ENCODE results near the gene C20orf144. TPM values are rescaled to one million over a fixed set of nuclear protein-coding genes. Genes with fewer than 3 reads are reported as not detected.

C20orf144 gene
- total RNA-seq, 2 experiments from 2014 or later: 0.42 to 0.44 TPM

DNA sequence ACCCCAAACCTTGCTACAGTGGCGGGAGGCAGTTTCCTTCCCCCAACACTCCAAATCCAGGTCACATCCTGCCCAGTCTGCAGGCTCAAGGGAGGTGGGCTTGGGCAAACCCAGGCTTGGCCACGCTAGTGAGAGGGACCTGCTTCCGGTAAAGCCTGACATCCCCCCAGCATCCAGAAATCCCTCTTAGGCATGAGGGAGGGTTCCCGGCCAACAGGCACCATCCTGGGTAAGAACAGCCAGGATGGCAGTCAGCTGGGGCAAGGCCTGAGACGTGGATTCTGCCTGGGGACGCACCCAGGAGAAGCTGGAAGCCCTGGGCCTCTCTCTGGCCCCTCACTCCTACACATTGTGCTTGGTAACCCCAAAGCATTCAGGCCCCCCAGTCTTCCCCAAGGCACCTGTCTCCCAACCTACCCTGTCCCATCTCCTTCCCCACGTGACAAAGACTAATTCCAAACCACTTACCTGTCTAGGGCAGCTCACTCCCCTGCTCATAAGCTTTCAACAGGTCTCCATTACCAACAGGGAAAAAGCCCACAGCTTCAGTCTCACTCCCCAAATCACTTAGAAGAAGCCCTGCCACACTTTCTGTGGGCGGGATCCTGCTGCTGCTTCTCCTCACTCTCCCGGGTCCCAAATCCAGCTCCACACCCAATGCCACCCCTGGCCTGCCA, 2.1 kb downstream of the C20orf144 start:
- H4K20me1 ChIP-seq (ENCODE audit: insufficient read depth, low read length): 0 out of 2 replicates have a peak, but pooled peaks cover 5% of the 10 kb centered on the region
- peaks cover 5% of the 10 kb centered on the region; the same call in 1 of the 2 replicates for H3K79me2 ChIP-seq (ENCODE audit: insufficient read depth, low read depth, low read length)
- H3K4me1 ChIP-seq (ENCODE audit: insufficient read depth, low read length, poor library complexity, severe bottlenecking): peaks cover 50% of the 10 kb centered on the region
- no peak for DNase-seq (ENCODE audit: low spot score)
- intact Hi-C loops (cut with micrococcal nuclease; ENCODE audit: unreplicated experiment): no loop called here
- H3K9me3 ChIP-seq (ENCODE audit: low read length): no peaks in the 10 kb centered on the region
- peak overlapping the region; percentile 72 for H3K4me3 ChIP-seq (ENCODE audit: low read depth, low read length, poor library complexity, severe bottlenecking)
- peaks cover 16% of the 10 kb centered on the region; the same call in 1 of the 2 replicates for H3K36me3 ChIP-seq (ENCODE audit: insufficient read depth, low read length)
- ChIA-PET POLR2A (interaction anchor here (0.5 to 2.1 kb wide), 9 partner anchors 13 to 926 kb away, joined by 3 to 6 read pairs (median 3); partner anchors contain the start of gene E2F1), CTCF (ENCODE audit: unreplicated experiment) (interaction anchor here (0.7 kb wide), 1 partner anchor 11 kb away, joined by 3 read pairs; no protein-coding TSS in a partner anchor)
- TF ChIP-seq, protein P1, sequence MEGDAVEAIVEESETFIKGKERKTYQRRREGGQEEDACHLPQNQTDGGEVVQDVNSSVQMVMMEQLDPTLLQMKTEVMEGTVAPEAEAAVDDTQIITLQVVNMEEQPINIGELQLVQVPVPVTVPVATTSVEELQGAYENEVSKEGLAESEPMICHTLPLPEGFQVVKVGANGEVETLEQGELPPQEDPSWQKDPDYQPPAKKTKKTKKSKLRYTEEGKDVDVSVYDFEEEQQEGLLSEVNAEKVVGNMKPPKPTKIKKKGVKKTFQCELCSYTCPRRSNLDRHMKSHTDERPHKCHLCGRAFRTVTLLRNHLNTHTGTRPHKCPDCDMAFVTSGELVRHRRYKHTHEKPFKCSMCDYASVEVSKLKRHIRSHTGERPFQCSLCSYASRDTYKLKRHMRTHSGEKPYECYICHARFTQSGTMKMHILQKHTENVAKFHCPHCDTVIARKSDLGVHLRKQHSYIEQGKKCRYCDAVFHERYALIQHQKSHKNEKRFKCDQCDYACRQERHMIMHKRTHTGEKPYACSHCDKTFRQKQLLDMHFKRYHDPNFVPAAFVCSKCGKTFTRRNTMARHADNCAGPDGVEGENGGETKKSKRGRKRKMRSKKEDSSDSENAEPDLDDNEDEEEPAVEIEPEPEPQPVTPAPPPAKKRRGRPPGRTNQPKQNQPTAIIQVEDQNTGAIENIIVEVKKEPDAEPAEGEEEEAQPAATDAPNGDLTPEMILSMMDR (conservative IDR thresholded peaks at IDR 0.05; ENCODE audit: low read length): no peak
- TF ChIP-seq EZH2phosphoT487 (IDR thresholded peaks at IDR 0.05; ENCODE audit: borderline replicate concordance, low read depth, low read length): no peak
- BruUV-seq (replicated peaks): no TSS peak
- peak overlapping the region; percentile 85 for H3K4me2 ChIP-seq (ENCODE audit: low read length)
- peak overlapping the region; percentile 65 for H2AFZ ChIP-seq (ENCODE audit: low read length)
- H3K27ac ChIP-seq (ENCODE audit: low read depth, low read length, poor library complexity, severe bottlenecking): peak overlapping the region; percentile 66
- H3K9me2 ChIP-seq (ENCODE audit: insufficient read depth, low read length): no peaks in the 10 kb centered on the region

DNA sequence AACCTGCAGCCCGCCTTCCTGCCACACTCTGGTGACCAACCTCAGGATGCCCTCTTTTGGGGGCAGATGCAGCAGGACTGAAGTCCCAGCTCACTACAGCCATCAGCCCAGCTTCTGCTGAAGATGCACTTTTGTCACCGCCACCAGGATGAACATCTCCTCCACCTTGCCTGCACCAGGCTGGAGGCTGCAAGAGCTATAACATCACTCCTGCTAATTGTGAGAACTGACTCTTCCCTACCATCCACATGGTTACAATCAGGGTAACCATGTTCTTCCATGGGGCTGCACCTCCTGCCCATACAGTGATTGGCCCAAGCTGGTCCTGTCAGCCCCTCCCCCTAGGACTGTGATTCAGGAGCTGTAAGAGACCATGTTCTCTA, 2.6 kb downstream of the C20orf144 start:
- TF ChIP-seq EZH2phosphoT487 (IDR thresholded peaks at IDR 0.05; ENCODE audit: borderline replicate concordance, low read depth, low read length): no peak
- TF ChIP-seq, protein P1 (conservative IDR thresholded peaks at IDR 0.05; ENCODE audit: low read length): no peak
- Histone ChIP-seq H3K9me2 (ENCODE audit: insufficient read depth, low read length) (no peaks in the 10 kb centered on the region), H3K27ac (ENCODE audit: low read depth, low read length, poor library complexity, severe bottlenecking) (peak overlapping the region; percentile 66), H3K4me3 (ENCODE audit: low read depth, low read length, poor library complexity, severe bottlenecking) (no peak overlapping the region), H3K79me2 (ENCODE audit: insufficient read depth, low read depth, low read length) (peaks cover 5% of the 10 kb centered on the region; the same call in 1 of the 2 replicates), H3K9me3 (ENCODE audit: low read length) (no peaks in the 10 kb centered on the region), H3K36me3 (ENCODE audit: insufficient read depth, low read length) (peaks cover 18% of the 10 kb centered on the region; the same call in 1 of the 2 replicates), H4K20me1 (ENCODE audit: insufficient read depth, low read length) (0 out of 2 replicates have a peak, but pooled peaks cover 5% of the 10 kb centered on the region), H3K4me2 (ENCODE audit: low read length) (peak overlapping the region; percentile 85), H2AFZ (ENCODE audit: low read length) (no peak overlapping the region), H3K4me1 (ENCODE audit: insufficient read depth, low read length, poor library complexity, severe bottlenecking) (peaks cover 55% of the 10 kb centered on the region)
- intact Hi-C loops (cut with micrococcal nuclease; ENCODE audit: unreplicated experiment): loop anchor here (5.0 kb wide), 1 partner anchor 262 kb away; the partner anchor contains the start of gene CDK5RAP1
- ChIA-PET POLR2A (interaction anchor here (0.5 to 2.1 kb wide), 4 partner anchors 14 to 927 kb away, joined by 3 to 6 read pairs (median 4); partner anchors contain the start of gene E2F1), CTCF (ENCODE audit: unreplicated experiment) (interaction anchor here (0.7 kb wide), 1 partner anchor 11 kb away, joined by 3 read pairs; no protein-coding TSS in a partner anchor)
- BruUV-seq (replicated peaks): no TSS peak
- no peak for DNase-seq (ENCODE audit: low spot score)
